ENCODE data around the gene REG1B.
"Not testable (repeated sequence)": the region's sequence is repeated elsewhere in the genome, so short reads cannot be mapped to it uniquely, and the experiment has no call there.

The REG1B gene

GRCh38 chr2:79084495-79085135 lies 3.2 kb downstream of the REG1B start:
- DNase-seq (ENCODE audit: low read depth): no peak

DNA sequence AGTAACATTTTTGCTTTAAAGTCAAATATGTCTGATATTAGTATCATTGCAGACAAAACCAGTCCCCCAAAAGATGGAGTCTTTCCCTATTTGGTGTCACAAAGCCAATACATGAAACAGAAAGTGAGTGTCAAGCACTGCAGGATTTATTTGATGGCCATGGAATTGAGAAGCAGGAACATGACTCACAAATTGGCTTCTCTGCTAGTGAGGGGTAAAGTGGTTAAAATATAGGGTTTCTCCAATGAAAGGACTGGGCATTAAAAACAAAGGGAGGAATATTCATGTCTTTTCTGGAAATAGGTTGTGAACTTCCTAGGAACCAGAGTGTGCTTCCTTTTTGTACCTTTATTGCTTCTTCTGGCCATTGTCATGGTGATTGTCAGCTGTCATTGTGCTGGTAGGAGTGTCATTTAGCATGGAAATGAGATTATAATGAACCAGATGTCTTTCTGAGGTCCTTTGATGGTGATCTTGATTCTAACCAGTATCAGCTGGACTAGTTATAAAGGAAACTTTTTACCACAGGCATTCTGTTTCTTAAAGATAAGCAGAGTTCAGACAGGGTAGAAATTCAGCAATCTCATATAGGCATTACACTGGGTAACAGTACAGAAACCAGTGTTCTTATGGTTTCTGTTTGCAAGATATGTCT lies 4.1 kb downstream of the REG1B start:
- no peak for DNase-seq (ENCODE audit: low read depth)

GRCh38 chr2:79082987-79083386 lies 4.8 kb downstream of the REG1B start:
- DNase-seq (ENCODE audit: low read depth): no peak

- DNase-seq (ENCODE audit: low read depth): no peak
Observed at GRCh38 chr2:79071078-79071477, 16.7 kb downstream of the REG1B start.

DNA sequence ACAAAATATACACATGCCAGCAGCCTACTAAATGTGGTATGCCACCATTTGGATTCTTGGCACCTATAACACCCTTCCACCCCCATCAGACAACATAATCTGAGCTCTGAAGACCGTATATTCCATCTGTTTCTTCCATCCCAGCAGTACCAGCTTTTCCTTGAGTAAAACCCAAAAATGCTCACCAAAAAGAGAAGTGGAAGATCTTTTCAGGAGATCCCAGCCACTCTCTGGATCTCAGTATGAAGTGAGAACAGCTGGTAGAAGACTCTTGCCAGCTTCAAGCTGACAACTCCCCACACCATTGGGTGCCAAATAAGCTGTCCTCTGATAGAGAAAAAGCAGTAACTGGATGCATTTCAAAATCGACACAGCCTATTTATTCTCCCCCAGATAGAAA lies 22.6 kb downstream of the REG1B start:
- no peak for DNase-seq (ENCODE audit: low read depth)

GRCh38 chr2:79054769-79055168 lies 33.0 kb downstream of the REG1B start:
- not testable (repeated sequence) for DNase-seq (ENCODE audit: low read depth)

GRCh38 chr2:79053486-79053885 lies 34.3 kb downstream of the REG1B start:
- not testable (repeated sequence) for DNase-seq (ENCODE audit: low read depth)

DNA sequence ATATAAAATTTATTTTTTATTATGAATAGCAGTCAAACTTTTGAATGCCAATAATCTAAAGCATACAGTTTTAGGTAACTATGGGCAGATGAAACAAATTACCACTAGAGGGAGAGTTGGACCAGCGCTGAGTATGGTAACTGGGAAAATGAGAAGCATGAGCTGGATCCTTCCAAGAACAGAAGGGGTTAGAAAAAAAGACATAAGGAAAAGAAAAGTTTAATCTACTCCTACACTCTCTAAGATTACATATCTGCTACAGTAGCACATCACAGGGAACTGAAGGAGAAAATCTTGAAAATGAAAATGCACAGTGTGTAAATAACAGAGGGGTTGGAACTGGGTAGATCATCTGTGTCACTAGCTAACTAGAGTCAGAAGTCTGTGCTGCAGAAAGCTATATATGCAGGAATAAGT lies 46.8 kb downstream of the REG1B start:
- DNase-seq (ENCODE audit: low read depth): no peak

- no peak for DNase-seq (ENCODE audit: low read depth)
Observed at GRCh38 chr2:79039944-79040343, 47.8 kb downstream of the REG1B start.
